Measurements from ENCODE around the gene UBE3A.

DNA sequence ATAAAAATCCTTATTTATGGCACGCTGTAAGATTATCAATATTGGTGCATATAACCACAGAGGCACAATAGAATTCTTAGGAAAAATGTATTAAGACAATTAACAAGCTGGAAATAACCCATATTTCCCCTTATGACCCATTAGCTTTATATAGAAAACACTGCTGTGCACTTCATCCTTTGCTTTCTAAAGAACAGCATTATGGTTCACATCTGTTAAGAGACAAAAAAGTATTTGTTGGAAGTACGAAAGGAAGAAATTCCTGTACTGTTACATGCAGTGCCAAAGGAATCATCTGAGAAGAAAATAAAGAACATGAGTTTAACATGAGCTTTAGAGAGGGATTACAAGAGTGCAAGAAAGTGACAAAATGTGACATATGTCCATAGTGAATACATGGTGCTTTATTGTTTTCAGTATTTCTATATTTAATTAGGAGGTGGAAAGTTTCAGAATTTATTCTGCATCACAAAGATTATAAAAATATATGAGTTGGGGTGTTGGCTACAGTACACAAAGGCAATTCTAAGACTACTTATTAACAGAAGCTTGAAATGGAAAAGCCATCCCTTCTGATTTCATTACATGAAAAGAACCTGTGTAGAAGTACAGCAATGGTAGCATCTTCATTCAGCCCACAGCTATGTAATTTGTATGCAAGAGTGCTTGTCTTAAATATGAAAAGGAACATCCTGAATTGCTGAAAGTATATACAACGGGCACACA, 6.8 kb downstream of the UBE3A start:
- TF ChIP-seq, protein P1, sequence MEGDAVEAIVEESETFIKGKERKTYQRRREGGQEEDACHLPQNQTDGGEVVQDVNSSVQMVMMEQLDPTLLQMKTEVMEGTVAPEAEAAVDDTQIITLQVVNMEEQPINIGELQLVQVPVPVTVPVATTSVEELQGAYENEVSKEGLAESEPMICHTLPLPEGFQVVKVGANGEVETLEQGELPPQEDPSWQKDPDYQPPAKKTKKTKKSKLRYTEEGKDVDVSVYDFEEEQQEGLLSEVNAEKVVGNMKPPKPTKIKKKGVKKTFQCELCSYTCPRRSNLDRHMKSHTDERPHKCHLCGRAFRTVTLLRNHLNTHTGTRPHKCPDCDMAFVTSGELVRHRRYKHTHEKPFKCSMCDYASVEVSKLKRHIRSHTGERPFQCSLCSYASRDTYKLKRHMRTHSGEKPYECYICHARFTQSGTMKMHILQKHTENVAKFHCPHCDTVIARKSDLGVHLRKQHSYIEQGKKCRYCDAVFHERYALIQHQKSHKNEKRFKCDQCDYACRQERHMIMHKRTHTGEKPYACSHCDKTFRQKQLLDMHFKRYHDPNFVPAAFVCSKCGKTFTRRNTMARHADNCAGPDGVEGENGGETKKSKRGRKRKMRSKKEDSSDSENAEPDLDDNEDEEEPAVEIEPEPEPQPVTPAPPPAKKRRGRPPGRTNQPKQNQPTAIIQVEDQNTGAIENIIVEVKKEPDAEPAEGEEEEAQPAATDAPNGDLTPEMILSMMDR (IDR thresholded peaks at IDR 0.05; ENCODE audit: insufficient read depth, low read depth, low read length), result no peak
- TF ChIP-seq EZH2 (IDR thresholded peaks at IDR 0.05; ENCODE audit: insufficient read depth, low read length), result no peak

All from astrocyte (in vitro differentiated cells and primary cell).